GM04503 (cell line): ENCODE results near the gene RADIL.

Source experiments
- DNase-seq: peaks from one replicate; pipeline ENCODE4 v3.0.0-alpha.2; 2012; ENCODE audit warnings: low read depth

The RADIL gene

GRCh38 chr7:4775250-4775847 is 108.2 kb downstream of the RADIL start, which contains the start of gene AP5Z1:
TSS of gene AP5Z1 (plus strand) at chr7:4775623. CDS start at chr7:4775716, 93 bp downstream.
- peak; percentile 71 for DNase-seq

GRCh38 chr7:4774658-4775249 is 108.8 kb downstream of the RADIL start:
- peak; percentile 45 for DNase-seq

GRCh38 chr7:4774007-4774406 is 109.5 kb downstream of the RADIL start:
- no peak for DNase-seq

GRCh38 chr7:4772306-4772705 is 111.2 kb downstream of the RADIL start:
- no peak for DNase-seq

GRCh38 chr7:4771737-4772136 is 111.8 kb downstream of the RADIL start:
- DNase-seq, result no peak

GRCh38 chr7:4770886-4771285 is 112.6 kb downstream of the RADIL start:
- DNase-seq, result no peak

GRCh38 chr7:4769761-4770160 is 113.8 kb downstream of the RADIL start:
- no peak for DNase-seq

- DNase-seq, result no peak
Observed at GRCh38 chr7:4768597-4769569, 114.6 kb downstream of the RADIL start.

- no peak for DNase-seq
Observed at GRCh38 chr7:4766666-4767519, 116.6 kb downstream of the RADIL start.

- no peak for DNase-seq
Observed at GRCh38 chr7:4765776-4766490, 117.6 kb downstream of the RADIL start.

GRCh38 chr7:4764402-4765007 is 119.0 kb downstream of the RADIL start:
- DNase-seq, result no peak

GRCh38 chr7:4763794-4764185 is 119.7 kb downstream of the RADIL start:
- DNase-seq, result no peak

GRCh38 chr7:4763091-4763793 is 120.3 kb downstream of the RADIL start:
- DNase-seq, result no peak

- DNase-seq, result no peak
Observed at GRCh38 chr7:4762121-4763055, 121.1 kb downstream of the RADIL start.

- DNase-seq, result no peak
Observed at GRCh38 chr7:4760952-4761351, 122.6 kb downstream of the RADIL start.

GRCh38 chr7:4759211-4759610 is 124.3 kb downstream of the RADIL start:
- DNase-seq, result no peak

- no peak for DNase-seq
Observed at GRCh38 chr7:4758791-4759190, 124.7 kb downstream of the RADIL start.

GRCh38 chr7:4758111-4758510 is 125.4 kb downstream of the RADIL start:
- DNase-seq, result no peak

- no peak for DNase-seq
Observed at GRCh38 chr7:4755045-4755444, 128.5 kb downstream of the RADIL start.
